H9 (cell line): ENCODE results near the gene NPB. TPM values are rescaled to one million over a fixed set of nuclear protein-coding genes. Genes with fewer than 3 reads are reported as not detected.

ENCODE experiments used
- DNase-seq: peaks from one replicate; pipeline ENCODE4 v3.0.0-alpha.2; 2017
- H2AFZ ChIP-seq: one replicate; pipeline ENCODE4 v1.6.1; 2013; ENCODE audit warnings: mild to moderate bottlenecking, low read length, control low read depth, moderate library complexity
- H2AK5ac ChIP-seq: 2 replicates; pipeline ENCODE4 v1.6.1; 2013; ENCODE audit warnings: low read length, control low read depth, mixed read lengths; ENCODE audit not compliant: insufficient read length
- H2BK120ac ChIP-seq: one replicate; pipeline ENCODE4 v1.6.1; 2013; ENCODE audit warnings: low read depth, mild to moderate bottlenecking, low read length, control low read depth, inconsistent platforms; ENCODE audit not compliant: poor library complexity, severe bottlenecking
- H2BK12ac ChIP-seq: 2 replicates; pipeline ENCODE4 v1.6.1; 2013; ENCODE audit warnings: low read length, control low read depth, mixed read lengths, low read depth; ENCODE audit not compliant: insufficient read length
- H2BK15ac ChIP-seq: 2 replicates; pipeline ENCODE4 v1.6.1; 2013; ENCODE audit warnings: low read depth, low read length, control low read depth
- H2BK20ac ChIP-seq: one replicate; pipeline ENCODE4 v1.6.1; 2013; ENCODE audit warnings: low read depth, mild to moderate bottlenecking, low read length, control low read depth, inconsistent platforms; ENCODE audit not compliant: poor library complexity, severe bottlenecking
- H2BK5ac ChIP-seq: 2 replicates; pipeline ENCODE4 v1.6.1; 2013; ENCODE audit warnings: low read length, control low read depth, mixed read lengths; ENCODE audit not compliant: insufficient read length
- H3K14ac ChIP-seq: 2 replicates; pipeline ENCODE4 v1.6.1; 2013; ENCODE audit warnings: low read length, control low read depth; ENCODE audit not compliant: insufficient read depth
- H3K18ac ChIP-seq: 2 replicates; pipeline ENCODE4 v1.6.1; 2013; ENCODE audit warnings: low read depth, mild to moderate bottlenecking, mixed read lengths, low read length, control low read depth; ENCODE audit not compliant: insufficient read length
- H3K23ac ChIP-seq: 2 replicates; pipeline ENCODE4 v1.6.1; 2013; ENCODE audit warnings: low read length, control low read depth, mixed read lengths, low read depth; ENCODE audit not compliant: insufficient read length
- H3K23me2 ChIP-seq: 2 replicates; pipeline ENCODE4 v1.6.1; 2013; ENCODE audit warnings: low read depth, mild to moderate bottlenecking, mixed read lengths, low read length, control low read depth; ENCODE audit not compliant: insufficient read length, poor library complexity, severe bottlenecking
- H3K27ac ChIP-seq: 2 replicates; pipeline ENCODE4 v1.5.1; 2013; ENCODE audit warnings: low read length, control low read depth, mixed read lengths, low read depth; ENCODE audit not compliant: insufficient read length
- H3K27me3 ChIP-seq: 2 replicates; pipeline ENCODE4 v1.6.1; 2013; ENCODE audit warnings: low read length, control low read depth, inconsistent platforms; ENCODE audit not compliant: insufficient read depth
- H3K4ac ChIP-seq: 2 replicates; pipeline ENCODE4 v1.6.1; 2013; ENCODE audit warnings: low read depth, mild to moderate bottlenecking, control low read depth, inconsistent platforms, low read length, moderate library complexity
- H3K4me1 ChIP-seq: 2 replicates; pipeline ENCODE4 v1.6.1; 2013; ENCODE audit warnings: low read length, control low read depth, inconsistent platforms; ENCODE audit not compliant: insufficient read depth
- H3K4me2 ChIP-seq: 2 replicates; pipeline ENCODE4 v1.6.1; 2013; ENCODE audit warnings: low read length, control low read depth, mixed read lengths; ENCODE audit not compliant: insufficient read length, insufficient read depth
- H3K56ac ChIP-seq: 2 replicates; pipeline ENCODE4 v1.6.1; 2013; ENCODE audit warnings: low read depth, mild to moderate bottlenecking, mixed read lengths, low read length, control low read depth; ENCODE audit not compliant: insufficient read length
- H3K79me1 ChIP-seq: 2 replicates; pipeline ENCODE4 v1.6.1; 2013; ENCODE audit warnings: low read depth, mild to moderate bottlenecking, moderate library complexity, low read length, control low read depth, inconsistent platforms; ENCODE audit not compliant: insufficient read depth, poor library complexity, severe bottlenecking
- H3K79me2 ChIP-seq: 2 replicates; pipeline ENCODE4 v1.6.1; 2013; ENCODE audit warnings: low read length, control low read depth, inconsistent platforms; ENCODE audit not compliant: insufficient read depth
- H3K9ac ChIP-seq: 2 replicates; pipeline ENCODE4 v1.6.1; 2013; ENCODE audit warnings: low read length, control low read depth, mixed read lengths; ENCODE audit not compliant: insufficient read length; ENCODE audit errors: extremely low read depth
- H3K9me3 ChIP-seq: one replicate; pipeline ENCODE4 v1.6.1; 2013; ENCODE audit warnings: low read depth, low read length, inconsistent platforms; ENCODE audit not compliant: control insufficient read depth
- H3T11ph ChIP-seq: one replicate; pipeline ENCODE4 v1.6.1; 2013; ENCODE audit warnings: mild to moderate bottlenecking, low read length, control low read depth, inconsistent platforms
- H4K20me1 ChIP-seq: one replicate; pipeline ENCODE4 v1.6.1; 2013; ENCODE audit not compliant: control insufficient read depth, insufficient read length, insufficient read depth
- H4K5ac ChIP-seq: 2 replicates; pipeline ENCODE4 v1.6.1; 2013; ENCODE audit warnings: low read depth, mild to moderate bottlenecking, mixed read lengths, low read length, control low read depth; ENCODE audit not compliant: insufficient read length
- H4K8ac ChIP-seq: replicated peaks from 2 replicates; pipeline ENCODE4 v1.6.1; 2013; ENCODE audit warnings: low read length, control low read depth, mixed read lengths, low read depth; ENCODE audit not compliant: insufficient read length
- H4K91ac ChIP-seq: 2 replicates; pipeline ENCODE4 v1.6.1; 2013; ENCODE audit warnings: low read depth, mild to moderate bottlenecking, moderate library complexity, mixed read lengths, low read length, control low read depth; ENCODE audit not compliant: insufficient read length
- H3K27ac Mint-ChIP-seq, 3 experiments: 2 replicates in 2 of 3; 3 replicates in 1 of 3; pipeline ENCODE4 v1.8.0; 2020 to 2021; ENCODE audit warnings: mixed read lengths in 3 of 3, mild to moderate bottlenecking in 1 of 3, moderate library complexity in 1 of 3
- H3K27me3 Mint-ChIP-seq: 2 replicates; pipeline ENCODE4 v1.8.0; 2021; ENCODE audit warnings: low read depth, mild to moderate bottlenecking, moderate library complexity, mixed read lengths
- H3K36me3 Mint-ChIP-seq, 3 experiments: 2 replicates in 2 of 3; 3 replicates in 1 of 3; pipeline ENCODE4 v1.8.0; 2020 to 2021; ENCODE audit warnings: low read depth in 3 of 3, mixed read lengths in 3 of 3; ENCODE audit not compliant: insufficient read depth in 1 of 3
- H3K4me1 Mint-ChIP-seq, 2 experiments: 2 replicates each; pipeline ENCODE4 v1.8.0; 2020; ENCODE audit warnings: mixed read lengths in 2 of 2
- H3K4me3 Mint-ChIP-seq, 2 experiments: 2 replicates in 1 of 2; 3 replicates in 1 of 2; pipeline ENCODE4 v1.8.0; 2020 to 2021; ENCODE audit warnings: mild to moderate bottlenecking in 2 of 2, mixed read lengths in 2 of 2, moderate library complexity in 1 of 2
- H3K9me3 Mint-ChIP-seq, 2 experiments: 2 replicates in 1 of 2; 3 replicates in 1 of 2; pipeline ENCODE4 v1.8.0; 2020; ENCODE audit warnings: mild to moderate bottlenecking in 2 of 2, mixed read lengths in 2 of 2, moderate library complexity in 1 of 2
- WGBS: extraction: QIAGEN DNeasy Blood & Tissue Kit; methylation state at CpG from one replicate; pipeline ENCODE4 v1.1.7; 2013; ENCODE audit warnings: missing lambda C conversion rate, low lambda C conversion rate, mixed read lengths; ENCODE audit not compliant: insufficient read length; ENCODE audit errors: extremely low coverage; 5-methylcytosine and 5-hydroxymethylcytosine counted together
- total RNA-seq: library from RNA; stranded (reverse); gene quantifications from 2 replicates; pipeline ENCODE4 v1.2.1, GENCODE V29; 2021
- TF ChIP-seq, protein P1 (sequence below): fragments of 200-600 bp; sonication (generic); conservative IDR thresholded peaks from 3 replicates; pipeline ENCODE4 v1.8.0; 2021; ENCODE audit warnings: antibody characterized with exemption, mild to moderate bottlenecking

NPB gene
- total RNA-seq, 1 experiment from 2014 or later: 2.1 TPM

DNA sequence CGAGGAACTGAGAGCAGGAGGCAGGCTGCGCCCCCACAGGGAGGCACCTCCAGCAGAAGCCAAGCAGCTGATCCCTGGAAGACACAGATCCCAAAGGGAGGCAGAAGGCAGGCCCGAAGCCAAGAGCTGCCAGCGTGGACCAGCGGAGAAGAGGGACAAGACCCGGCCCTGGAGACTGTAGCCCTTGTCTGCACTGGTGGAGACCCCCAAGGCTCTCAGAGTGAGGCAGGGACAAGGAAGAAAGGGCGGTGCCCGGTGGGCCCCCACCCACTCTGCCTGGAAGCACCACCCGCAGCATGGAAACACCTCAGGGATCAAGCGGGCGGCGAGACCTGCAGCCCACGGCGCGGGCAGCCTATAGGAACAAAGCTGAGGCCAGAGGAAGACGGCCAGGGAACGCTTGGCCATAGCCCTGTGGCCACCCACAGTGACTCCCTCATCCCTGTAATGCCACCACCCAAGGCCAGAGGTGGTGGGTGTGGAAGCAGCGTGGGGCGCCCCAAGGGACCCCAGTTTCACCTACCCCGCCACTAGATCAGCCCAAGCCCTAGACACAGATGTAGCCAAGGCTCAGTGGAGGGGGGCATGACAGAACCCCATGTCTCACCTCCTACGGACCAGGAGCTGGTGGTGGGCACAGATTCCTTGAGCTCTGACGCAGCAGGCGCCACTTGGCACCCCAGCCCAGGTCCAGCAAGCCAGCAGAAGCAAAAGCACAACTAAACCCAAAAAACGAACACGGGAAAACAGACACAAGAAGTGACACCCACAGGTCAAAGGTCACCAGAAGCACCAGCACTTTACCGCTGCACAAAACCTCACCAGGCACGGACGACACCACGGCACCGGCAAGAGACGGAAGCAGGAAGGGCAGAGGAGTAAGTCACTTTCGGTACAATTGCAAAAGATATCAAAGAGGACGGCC is 18.8 kb downstream of the NPB start:
- no peak overlapping the region for H3K23ac ChIP-seq
- H3K27ac ChIP-seq: no peak overlapping the region
- H4K5ac ChIP-seq: no peak overlapping the region
- no peak overlapping the region for H3K4ac ChIP-seq
- H3K36me3 Mint-ChIP-seq: peaks cover 12 to 35% (median 30%) of the 10 kb centered on the region in 3 experiments; a peak in 6 of 7 replicates
- H3K4me3 Mint-ChIP-seq: no peak overlapping the region; a peak in 1 of 5 replicates
- no peak overlapping the region for H4K8ac ChIP-seq
- H4K91ac ChIP-seq: no peak overlapping the region
- no peaks in the 10 kb centered on the region; a peak in 1 of 5 replicates for H3K9me3 Mint-ChIP-seq
- H2BK20ac ChIP-seq: no peak overlapping the region
- H3K56ac ChIP-seq: no peak overlapping the region
- H3K4me1 ChIP-seq: peaks cover 3% of the 10 kb centered on the region; the same call in 1 of the 2 replicates
- H3K14ac ChIP-seq: no peak overlapping the region
- no peak overlapping the region for H2BK12ac ChIP-seq
- H4K20me1 ChIP-seq: no peaks in the 10 kb centered on the region
- H2BK120ac ChIP-seq: no peak overlapping the region
- TF ChIP-seq, protein P1, sequence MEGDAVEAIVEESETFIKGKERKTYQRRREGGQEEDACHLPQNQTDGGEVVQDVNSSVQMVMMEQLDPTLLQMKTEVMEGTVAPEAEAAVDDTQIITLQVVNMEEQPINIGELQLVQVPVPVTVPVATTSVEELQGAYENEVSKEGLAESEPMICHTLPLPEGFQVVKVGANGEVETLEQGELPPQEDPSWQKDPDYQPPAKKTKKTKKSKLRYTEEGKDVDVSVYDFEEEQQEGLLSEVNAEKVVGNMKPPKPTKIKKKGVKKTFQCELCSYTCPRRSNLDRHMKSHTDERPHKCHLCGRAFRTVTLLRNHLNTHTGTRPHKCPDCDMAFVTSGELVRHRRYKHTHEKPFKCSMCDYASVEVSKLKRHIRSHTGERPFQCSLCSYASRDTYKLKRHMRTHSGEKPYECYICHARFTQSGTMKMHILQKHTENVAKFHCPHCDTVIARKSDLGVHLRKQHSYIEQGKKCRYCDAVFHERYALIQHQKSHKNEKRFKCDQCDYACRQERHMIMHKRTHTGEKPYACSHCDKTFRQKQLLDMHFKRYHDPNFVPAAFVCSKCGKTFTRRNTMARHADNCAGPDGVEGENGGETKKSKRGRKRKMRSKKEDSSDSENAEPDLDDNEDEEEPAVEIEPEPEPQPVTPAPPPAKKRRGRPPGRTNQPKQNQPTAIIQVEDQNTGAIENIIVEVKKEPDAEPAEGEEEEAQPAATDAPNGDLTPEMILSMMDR: no peak
- H3T11ph ChIP-seq: no peak overlapping the region
- no peak overlapping the region for H2AK5ac ChIP-seq
- H2AFZ ChIP-seq: no peak overlapping the region
- no peaks in the 10 kb centered on the region for H3K27me3 Mint-ChIP-seq
- H3K27me3 ChIP-seq: no peaks in the 10 kb centered on the region
- peaks cover 5% of the 10 kb centered on the region for H3K79me1 ChIP-seq
- H3K79me2 ChIP-seq: peaks cover 17% of the 10 kb centered on the region; the same call in 1 of the 2 replicates
- no peak overlapping the region for H3K9ac ChIP-seq
- peaks cover 7% of the 10 kb centered on the region for H3K23me2 ChIP-seq
- DNase-seq: no peak
- no peak overlapping the region for H2BK5ac ChIP-seq
- no peaks in the 10 kb centered on the region for H3K9me3 ChIP-seq
- H3K27ac Mint-ChIP-seq: peak overlapping the region; percentile 70 to 94 (median 79); a peak in 5 of 7 replicates
- no CpG with 5 or more reads among the region's 33 CpGs for WGBS
- peaks cover 38 to 42% of the 10 kb centered on the region in 2 experiments for H3K4me1 Mint-ChIP-seq
- H2BK15ac ChIP-seq: no peak overlapping the region
- no peak overlapping the region for H3K18ac ChIP-seq
- no peak overlapping the region for H3K4me2 ChIP-seq
